NCI-H2107 treated with DMSO at 0.1 percent for 48 hours (cell line): ENCODE data around the gene CCDC97.

ENCODE experiments used
- DNase-seq: peaks from one replicate; lab custom pipeline; 2025; ENCODE audit not compliant: unreplicated experiment; lab: John Stamatoyannopoulos, UW

CCDC97 gene

DNA sequence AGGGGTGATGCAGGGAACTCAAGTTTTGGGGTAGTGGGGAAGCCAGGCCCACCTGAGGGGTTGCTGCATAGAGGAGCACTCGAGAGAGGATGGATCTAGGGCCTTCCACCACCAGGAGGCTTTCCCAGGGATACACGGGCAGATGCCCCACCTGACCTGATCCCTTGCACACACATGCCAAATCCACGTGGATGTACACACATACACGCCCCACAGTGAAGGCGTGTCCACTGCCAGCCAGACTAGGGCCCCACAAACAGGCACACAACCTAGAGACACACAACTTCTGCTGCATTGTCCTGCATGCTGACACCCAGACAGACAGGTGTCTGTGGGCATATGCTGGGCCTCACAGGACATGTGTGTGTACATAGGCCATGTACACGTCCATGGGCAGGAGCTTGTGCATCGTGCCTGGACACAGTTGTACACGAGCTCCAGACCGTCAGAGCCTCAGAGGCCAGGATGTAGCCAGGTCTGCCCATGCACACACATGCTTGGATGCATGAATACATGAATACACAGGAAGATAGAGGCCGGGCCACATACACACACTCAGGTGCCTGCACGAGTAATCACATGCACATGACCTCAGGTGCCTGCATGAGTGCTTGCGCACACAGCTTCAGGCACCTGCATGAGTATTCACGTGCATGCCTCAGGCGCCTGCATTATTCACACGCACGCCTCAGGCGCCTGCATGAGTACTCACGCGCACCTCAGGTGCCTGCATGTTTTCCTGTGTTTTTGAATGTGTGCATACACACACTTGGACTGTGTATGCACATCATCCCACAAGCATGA, 8.9 kb downstream of the CCDC97 start:
- DNase-seq: no peak

DNA sequence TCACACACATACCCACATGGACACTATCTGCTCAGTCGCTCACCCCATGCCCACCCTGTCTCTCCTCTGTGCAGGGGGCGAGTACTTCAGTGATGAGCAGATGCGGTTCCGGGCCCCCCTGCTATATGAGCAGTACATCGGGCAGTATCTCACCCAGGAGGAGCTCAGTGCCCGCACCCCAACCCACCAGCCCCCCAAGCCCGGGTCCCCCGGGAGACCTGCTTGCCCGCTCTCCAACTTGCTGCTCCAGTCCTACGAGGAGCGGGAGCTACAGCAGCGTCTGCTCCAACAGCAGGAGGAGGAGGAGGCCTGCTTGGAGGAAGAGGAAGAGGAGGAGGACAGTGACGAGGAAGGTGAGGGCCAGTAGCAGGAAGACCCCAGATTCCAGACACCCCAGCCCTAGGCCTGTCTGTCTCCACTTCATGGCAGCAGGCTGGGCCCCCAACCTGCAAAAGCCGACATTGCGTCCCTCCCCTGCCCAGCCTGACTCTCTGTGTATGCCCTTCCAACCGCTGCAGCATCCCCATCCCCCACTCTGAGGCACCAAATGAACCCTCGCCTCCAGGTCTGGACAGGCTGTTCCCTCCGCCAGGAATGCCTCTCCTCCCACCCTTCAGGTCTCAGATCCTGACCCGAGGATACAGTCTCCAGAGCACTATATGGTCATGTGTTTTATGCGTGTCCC, 9.7 kb downstream of the CCDC97 start:
- no peak for DNase-seq

DNA sequence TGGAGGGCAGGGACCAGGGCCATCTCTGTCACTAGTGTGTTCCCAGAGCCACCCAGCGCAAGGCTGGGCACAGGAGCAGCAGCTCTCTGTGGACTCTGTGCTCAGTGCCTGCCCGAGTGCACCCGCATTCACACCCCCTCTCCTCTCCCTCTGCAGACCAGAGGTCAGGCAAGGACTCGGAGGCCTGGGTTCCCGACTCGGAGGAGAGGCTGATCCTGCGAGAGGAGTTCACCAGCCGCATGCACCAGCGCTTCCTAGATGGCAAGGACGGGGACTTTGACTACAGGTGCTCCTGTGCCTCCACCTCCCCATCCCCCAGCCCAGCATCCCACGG, 10.2 kb downstream of the CCDC97 start:
- DNase-seq: no peak

DNA sequence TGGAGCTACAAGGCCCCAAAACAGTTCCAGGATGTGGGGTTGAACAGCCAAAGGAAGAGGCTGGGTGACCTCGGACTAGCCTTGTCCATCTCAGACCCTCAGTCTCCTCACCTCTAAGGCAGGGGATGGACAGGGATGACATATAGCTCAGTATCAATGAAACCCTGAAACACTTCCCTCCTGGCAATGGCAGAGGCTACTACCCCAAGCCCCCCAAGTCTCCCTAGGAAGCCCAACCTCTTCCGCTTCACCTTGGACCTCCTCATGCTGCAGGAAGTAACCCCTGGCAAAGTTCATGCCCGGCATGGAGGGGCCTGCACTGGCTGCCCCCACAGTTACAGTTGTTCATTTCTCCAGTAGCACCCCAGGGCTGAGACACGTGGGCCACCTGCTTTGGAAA, 10.6 kb downstream of the CCDC97 start:
- no peak for DNase-seq

DNA sequence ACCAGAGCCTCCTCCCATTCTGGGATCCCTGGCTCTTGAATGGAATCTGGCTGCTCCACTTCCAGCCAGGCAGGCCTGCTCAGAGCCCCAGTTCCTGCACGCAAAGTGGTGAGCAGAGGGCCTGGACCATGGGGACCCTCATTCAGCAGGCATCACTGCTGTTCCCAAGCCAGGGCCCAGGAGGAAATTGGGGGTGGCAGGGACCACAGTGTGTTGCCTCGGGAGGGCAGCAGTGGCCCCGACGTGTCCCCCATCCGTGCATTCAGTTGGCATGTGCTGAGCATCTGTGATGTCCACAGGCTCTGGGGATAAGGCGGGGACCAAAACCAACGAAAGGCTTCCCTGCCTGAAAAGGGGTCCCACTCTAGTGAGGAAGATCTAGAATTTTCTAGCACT, 11.2 kb downstream of the CCDC97 start:
- DNase-seq: no peak

DNA sequence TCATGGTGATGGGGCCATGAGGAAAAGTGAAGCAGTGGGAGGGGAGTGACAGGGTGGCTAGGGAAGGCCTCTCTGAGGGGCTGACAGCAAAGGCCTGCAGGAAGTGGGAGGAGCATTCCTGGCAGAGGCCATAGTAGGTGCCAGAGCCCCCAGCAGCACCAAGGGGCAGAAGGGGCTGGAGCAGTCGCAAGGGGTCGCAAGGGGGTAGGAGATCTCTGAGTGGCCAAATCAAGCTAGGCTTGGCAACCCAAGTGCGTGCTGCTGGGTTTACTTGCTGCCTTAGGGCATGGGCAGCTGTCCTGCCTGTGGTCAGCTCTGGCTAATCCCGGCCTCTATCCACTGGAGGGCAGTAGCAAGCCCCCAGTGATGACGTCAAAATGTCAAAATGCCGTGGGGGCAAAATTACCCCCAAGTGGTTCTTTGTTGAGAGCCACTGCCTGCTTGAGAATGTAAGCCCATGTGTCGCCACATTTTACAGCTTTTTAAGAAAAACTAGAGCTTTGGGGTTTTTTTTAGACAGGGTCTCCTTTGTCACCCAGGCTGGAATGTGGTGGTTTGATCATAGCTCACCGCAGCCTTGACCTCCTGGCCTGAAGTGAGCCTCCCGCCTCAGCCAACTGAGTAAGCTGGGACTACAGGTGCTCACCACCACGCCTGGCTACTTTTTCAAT, 11.8 kb downstream of the CCDC97 start:
- DNase-seq: no peak

DNA sequence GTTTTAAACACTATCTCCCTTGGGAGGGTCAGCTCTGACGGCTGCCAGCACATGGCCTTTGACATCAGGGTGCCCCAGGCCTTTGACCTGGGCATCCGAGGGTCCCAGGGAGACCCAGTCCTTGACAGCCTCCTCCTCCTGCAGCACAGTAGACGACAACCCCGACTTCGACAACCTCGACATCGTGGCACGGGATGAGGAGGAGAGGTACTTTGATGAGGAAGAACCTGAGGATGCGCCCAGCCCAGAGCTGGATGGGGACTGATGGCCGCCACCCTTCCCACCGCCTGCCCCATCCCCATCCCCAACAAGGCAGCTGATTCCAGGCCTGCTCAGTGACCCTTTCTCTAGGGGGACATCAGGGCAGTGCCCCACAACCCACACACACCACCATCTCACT, 12.5 kb downstream of the CCDC97 start:
- no peak for DNase-seq

DNA sequence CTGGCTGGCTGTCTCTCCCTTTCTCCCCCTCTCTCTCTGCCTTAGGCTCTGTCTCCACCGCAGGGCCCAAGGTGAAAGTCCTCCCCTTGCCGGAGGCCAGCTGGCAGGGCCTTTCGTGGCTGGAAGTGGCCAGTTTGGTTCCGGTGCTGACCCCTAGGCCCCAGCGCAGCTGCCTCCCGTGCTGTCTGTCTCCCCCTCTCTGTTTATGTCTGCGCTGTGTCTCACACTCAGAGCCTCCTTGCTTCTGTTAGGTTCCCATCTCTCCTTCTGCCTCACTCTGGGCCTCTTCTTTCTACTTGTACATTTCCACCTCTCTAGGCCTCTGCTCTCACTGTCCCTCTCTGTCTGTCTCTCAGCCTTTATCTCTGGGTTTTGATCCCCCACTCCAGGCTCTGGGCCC, 13.1 kb downstream of the CCDC97 start:
- no peak for DNase-seq

DNA sequence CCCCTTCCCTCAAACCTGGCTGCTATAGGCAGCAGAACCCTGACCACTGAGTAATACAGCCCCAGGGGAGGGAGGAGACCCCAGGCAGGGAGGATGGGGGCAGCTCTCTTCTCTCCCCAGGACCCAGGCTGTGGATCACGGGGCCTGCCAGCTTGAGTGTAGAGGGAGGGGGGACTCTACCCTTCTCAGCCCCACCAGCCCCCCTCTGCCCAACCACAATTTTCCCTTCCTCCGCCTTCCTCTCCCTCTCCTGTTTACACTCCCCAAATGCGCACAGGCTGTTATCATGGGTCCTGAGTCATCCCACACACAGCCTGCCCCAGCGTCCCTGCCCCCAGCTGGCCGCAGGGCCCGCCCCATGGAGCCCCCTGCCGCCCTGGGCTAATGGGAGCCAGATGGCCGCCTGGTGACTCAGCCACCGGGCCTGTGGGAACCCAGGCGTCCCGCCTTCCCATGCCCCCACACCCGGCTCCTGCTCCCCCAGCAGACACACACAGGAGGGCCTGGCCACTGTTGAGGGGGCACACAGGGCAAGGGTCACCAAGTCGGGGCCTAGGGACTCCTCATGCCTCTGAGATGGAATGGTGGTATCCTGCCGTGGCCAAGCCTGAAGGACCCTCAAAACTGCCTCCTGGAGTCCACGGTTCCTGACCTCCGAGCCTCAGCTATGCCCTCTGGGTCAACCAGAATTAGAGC, 13.6 kb downstream of the CCDC97 start:
- DNase-seq: no peak

DNA sequence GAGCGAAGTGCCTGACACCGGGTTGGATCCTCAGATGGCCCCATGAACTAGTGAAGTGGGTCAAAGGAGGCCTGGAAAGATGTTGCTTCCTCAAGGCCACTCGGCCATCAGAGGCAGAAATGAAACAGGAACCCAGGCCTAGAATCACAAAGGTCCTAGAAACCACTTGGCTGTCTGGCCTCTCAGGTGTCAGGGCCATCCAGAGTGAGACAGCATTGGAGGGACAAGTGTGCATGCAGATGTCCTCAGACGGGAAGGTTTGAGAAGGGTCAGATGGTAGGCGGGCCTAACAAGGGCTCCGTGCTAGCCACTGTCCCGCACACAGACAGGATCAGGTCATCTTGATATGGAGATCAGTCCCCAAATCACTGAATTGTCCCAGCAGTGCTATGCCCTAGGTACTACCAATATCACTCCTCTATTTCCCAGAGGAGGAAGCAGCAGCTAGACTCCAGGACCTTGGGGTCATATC, 14.3 kb downstream of the CCDC97 start:
- DNase-seq: no peak

DNA sequence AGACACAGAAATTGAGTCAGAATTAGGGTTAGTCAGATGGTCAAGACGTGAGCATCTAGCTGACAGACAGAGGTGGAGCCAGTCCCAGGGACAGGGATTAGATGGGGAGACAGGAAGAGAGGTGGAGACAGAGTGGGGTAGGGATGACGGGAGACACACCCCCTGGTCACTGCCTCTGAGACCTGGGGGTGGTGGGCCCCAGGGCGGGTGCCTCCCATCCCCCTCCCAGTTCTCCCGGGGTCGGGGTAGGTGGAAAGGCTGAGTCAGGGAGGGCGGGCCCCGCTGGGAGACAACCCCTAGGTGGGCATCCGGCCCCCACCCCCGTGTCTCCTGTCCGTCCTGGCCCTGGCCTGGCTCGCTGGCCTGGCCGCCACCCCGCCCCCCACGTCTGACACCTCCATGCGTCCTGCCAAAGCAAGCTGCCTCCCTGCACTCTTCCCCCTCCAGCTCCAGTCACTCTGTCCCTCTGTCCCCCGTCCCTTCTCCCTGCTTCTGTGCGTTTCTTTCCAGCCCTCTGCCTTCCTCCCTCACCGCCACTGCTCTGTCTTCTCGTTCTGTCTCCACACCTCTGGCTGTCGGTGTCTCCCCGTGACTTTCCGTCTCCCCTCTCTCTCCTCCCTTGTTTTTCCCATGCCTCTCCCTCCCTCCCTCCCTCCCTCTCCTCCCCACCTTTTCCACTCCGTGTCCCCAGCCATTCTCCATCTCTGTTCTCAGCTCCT, 15.1 kb downstream of the CCDC97 start:
- no peak for DNase-seq

DNA sequence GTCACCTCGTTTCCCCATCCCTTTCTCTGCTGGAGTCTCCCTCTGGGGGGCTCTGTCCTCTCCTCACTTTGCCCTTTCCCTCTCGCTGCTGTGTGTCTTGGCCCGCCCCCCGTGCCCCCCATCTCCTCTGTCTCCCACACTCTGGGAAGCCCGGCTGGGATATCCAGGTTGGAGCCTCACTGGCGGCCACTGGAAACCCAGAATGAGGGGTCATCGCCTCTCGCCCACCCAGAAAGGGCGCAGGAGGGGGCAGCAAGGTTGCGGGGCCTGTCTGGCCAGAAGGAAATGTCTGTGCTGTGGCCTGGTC, 15.6 kb downstream of the CCDC97 start:
- no peak for DNase-seq

DNA sequence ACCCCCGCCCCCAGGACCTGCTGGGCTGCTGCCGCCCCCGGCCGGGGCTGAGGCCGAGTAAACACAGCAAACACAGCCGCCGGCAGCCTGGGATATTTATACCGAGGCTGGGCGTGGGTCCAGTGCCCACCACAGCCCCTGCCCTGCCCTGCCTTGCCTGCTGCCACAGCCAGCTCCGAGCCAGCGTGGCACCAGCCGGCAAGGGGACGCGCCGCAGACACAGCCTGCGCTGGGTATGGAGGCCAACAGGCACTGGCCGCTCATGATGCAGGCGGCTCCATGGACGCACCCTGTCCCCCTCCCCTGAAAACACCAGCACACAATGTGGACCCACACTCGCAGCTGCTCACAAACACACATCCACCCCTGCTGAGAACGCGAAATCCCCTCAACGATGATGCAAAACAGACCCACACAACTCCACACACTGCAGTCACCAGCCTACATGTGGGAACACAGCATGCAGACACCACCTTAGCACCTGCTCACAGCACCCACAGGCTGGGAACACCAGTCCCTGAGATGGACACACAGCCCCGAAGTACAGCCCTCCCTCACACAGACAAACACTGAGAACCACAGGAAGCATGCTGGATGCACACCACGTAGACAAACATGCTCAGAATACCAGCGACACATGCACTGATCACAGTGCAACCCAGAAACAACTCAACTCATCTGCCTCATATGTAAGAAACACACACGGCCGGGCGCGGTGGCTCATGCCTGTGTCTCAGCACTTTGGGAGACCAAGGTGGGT, 16.2 kb downstream of the CCDC97 start:
- DNase-seq: no peak

DNA sequence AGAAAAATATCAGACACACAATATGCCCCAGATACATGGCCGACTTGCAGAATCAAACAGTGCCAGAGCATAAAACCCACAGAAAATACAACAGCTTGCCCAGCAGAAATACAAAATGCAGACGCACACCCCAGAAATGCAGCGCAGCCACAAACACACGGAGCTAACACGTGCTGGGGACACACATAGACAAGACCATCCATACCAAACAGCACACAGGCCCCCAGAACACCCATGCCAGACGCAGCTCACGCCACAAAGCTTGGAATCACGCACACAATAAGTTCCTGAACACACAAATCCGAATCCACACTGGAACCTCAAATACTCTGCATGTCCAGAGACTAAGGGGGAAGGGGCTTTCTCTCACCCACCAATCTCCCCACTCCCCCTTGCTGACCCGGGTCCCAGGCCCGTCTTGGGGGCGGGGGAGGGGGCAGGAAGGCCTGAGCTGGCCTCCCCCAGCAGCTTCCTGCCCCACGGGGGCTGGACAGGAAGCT, 17.2 kb downstream of the CCDC97 start:
- DNase-seq: no peak

DNA sequence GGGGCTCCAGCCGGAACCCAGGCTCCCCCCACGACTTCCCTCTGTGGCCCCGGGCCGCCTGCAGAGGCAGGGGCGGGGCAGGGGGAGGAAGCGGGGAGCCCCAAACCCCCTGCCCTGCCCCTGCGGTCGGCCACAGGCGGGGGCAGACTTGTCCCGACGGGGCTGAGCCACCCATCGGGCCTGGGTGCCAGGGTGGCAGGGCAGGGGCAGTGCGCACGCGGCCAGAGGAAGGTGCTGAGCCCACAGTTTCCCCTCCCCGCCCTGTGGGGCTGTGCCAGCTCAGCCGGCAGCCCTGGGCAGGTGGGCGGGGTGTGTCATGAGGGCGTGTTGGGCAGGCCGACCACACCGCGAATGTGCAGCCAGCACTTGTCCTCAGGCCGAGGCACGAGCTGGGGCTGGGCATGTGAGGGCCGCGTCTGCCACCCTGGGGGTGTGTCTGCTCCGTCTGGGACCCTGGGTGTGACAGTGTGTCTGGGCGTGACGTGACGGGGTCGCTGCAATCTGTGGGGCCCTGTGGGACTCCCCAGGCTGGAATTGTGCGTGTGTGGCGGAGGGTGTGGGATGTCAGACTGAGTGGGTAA, 17.7 kb downstream of the CCDC97 start:
- DNase-seq: no peak

DNA sequence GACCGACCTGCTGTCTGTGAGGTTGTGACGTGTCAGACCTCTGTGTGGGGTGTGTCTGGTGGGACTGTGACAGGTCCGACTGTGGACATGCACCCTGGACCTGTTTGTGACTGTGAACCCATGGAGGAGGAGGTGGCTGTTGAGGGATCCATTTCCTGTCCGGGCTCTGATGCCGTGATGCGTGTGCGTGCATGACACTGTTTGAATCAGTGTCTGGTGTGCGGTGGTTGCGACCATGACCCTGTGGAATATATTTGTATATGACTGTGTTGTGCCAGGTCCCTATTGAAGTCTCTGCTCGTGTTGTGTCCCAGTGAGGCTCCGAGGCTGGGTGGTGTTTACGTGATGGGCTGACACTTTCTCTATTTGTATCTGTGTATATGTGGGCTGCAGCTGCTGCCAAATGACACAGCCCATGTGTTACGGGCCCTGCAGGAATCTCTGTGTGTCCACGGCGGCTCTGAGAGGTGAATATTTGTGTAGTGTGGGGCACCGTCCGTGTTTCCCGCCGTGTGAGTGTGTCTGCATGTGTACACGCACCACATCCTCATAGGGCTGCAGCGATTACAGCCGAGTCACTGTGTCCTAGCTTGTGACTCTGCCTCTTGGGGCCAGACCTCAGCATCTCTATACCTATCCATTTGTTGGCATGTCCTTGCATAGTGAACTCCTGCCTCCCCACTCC, 18.3 kb downstream of the CCDC97 start:
- DNase-seq: no peak

DNA sequence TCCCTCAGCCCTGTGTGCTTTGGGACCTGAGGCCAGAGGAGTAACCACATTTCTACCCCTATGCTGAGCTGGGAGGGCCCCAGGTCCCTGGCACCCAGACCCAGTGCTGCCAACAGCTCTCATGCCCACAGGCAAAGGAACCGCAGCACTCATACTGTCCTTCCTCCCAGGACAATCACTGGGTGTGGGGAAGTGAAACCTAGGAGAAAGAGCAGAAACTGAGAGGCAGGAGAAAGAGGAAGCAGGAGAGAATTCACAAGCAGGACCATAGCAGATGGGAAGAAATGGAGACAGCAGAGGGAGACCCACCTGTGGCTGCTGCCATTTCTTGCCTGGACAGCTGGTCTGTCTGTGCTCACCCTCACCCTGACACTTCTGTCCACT, 18.9 kb downstream of the CCDC97 start:
- DNase-seq: no peak

DNA sequence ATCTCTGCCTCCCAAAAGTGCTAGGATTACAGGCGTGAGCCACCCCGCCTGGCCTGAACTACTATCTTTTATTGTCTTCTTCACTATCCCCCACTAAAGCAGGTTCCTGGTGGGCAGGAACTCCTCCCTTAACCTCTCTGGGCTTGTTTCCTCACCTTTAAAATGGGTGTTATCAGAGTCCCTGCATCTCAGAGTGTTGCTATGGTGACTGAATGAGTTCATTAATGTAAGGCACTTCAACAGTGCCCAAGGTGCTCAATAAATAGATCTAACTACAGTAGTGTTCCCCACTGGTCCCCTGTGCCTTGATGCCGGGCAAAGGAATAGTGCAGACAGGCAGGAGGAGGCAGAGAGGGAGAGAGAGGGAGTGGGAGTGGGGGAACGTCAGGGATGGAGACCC, 20.5 kb downstream of the CCDC97 start:
- DNase-seq: no peak

DNA sequence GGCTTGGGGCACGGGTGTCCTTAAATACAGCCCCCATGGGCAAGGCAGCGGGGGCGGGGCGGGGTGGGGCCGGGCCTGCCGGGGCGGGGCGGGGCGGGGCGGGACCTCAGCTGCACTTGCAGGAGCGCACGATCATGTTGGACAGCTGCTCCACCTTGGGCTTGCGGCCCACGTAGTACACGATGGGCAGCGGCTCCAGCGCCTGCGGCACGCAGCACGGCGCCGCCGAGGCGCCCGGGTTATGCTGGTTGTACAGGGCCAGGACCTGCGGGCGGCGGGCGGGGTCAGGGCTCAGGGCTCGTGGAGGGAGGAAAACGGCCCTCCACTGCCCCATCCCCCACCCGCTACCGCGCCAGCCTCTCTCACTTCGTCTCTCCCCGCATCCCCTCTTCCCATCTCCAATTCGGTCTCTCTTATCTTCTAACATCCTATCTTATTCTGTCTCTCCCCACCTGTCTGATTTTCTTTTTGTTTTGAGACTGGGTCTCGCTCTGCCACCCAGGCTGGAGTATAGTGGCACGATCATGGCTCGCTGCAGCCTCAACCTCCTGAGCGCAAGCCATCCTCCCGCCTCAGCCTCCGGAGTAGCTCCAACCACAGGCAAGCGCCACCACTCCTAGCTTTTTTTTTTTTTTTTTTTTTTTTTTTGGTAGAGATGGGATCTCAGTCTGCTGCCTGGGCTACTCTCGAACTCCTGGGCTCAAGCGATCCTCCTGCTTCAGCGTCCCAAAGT, 21.1 kb downstream of the CCDC97 start:
- DNase-seq: no peak
